GM12874 (cell line): ENCODE results near the gene OR1N2.

Source experiments
- TF ChIP-seq, protein P1 (sequence below): IDR thresholded peaks from 2 replicates; pipeline ENCODE4 v1.5.1; 2011; ENCODE audit warnings: low read depth, mild to moderate bottlenecking, control low read depth, low read length, moderate library complexity; ENCODE audit not compliant: insufficient read depth

OR1N2 gene, protein sequence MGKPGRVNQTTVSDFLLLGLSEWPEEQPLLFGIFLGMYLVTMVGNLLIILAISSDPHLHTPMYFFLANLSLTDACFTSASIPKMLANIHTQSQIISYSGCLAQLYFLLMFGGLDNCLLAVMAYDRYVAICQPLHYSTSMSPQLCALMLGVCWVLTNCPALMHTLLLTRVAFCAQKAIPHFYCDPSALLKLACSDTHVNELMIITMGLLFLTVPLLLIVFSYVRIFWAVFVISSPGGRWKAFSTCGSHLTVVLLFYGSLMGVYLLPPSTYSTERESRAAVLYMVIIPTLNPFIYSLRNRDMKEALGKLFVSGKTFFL

DNA sequence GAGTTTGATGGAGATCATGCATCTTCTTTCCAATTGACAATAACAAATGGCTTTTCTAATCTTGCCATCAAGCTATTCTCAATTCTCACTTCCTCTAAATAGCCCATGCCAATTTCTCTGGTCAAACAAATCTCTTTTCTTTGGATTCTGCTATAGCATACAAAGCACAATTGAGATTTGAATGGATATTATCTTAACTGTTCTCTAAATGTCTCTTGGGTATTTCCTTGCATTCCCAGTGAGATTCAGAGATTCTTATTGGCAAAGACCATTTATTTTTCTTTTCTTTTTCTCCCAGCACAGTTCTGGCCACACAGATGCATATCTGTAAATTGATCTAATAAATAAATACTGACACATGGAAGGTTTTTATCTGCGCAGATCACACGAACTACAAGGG is at the start of gene OR1N2:
OR1N2 (plus strand) TSS at position 301 of the 400 bp plus-strand sequence. CDS start 100 bp downstream, outside the sequence.
- TF ChIP-seq, protein P1, sequence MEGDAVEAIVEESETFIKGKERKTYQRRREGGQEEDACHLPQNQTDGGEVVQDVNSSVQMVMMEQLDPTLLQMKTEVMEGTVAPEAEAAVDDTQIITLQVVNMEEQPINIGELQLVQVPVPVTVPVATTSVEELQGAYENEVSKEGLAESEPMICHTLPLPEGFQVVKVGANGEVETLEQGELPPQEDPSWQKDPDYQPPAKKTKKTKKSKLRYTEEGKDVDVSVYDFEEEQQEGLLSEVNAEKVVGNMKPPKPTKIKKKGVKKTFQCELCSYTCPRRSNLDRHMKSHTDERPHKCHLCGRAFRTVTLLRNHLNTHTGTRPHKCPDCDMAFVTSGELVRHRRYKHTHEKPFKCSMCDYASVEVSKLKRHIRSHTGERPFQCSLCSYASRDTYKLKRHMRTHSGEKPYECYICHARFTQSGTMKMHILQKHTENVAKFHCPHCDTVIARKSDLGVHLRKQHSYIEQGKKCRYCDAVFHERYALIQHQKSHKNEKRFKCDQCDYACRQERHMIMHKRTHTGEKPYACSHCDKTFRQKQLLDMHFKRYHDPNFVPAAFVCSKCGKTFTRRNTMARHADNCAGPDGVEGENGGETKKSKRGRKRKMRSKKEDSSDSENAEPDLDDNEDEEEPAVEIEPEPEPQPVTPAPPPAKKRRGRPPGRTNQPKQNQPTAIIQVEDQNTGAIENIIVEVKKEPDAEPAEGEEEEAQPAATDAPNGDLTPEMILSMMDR, result no peak

DNA sequence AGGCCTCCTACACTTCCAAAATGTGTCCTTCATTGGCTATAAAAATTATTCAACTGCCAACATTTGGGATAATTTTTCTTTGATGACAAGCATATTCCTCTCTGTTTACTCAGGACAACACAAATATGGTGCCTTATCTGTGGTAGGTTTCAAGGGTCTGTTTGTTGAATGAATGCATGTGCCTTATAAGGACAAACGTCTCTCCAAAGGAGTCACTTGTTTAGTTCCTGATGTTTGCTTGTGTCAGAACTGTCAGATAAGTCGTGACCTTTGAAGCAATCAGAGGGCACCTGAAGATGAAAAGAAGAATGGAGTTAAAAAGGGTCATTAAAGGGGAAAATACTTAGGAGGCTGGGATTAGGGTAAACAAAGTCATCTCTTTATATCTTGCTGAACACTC is 45.9 kb upstream of the OR1N2 start:
- TF ChIP-seq, protein P1, result no peak

DNA sequence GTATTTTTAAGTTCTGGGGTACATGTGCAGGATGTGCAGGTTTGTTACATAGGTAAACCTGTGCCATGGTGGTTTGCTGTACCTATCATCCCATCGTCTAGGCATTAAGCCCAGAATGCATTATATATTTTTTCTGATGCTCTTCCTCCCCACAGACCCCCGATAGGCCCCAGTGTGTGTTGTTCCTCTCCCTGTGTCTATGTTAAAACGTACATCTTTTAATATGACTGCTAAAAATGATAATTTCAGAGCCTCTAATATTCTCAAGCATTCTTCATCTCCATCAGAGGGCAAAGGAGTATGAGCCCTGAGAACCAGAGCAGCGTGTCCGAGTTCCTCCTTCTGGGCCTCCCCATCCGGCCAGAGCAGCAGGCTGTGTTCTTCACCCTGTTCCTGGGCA is 42.4 kb upstream of the OR1N2 start, which contains the start of gene OR1J2:
OR1J2 (plus strand) TSS at position 301 of the 400 bp plus-strand sequence; CDS start at position 301, 0 bp downstream.
- TF ChIP-seq, protein P1, result no peak

DNA sequence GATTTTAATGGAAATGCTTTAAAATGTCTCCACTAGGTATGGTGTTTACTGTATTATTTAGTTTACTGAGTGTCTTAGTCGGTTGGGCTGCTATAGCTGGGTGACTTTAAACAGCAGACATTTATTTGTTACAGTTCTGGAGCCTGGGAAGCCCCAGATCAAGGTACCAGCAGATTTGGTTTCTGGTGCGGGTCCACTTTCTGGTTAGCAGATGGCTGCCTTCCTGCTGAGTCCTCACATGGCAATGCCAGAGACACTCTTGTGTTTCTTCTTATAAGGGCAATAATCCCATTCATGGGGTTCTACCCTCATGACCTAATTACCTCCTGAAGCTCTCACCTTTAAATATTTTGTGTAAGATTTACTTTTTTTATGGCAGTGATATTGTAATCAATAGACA is 34.7 kb upstream of the OR1N2 start:
- TF ChIP-seq, protein P1, result no peak

DNA sequence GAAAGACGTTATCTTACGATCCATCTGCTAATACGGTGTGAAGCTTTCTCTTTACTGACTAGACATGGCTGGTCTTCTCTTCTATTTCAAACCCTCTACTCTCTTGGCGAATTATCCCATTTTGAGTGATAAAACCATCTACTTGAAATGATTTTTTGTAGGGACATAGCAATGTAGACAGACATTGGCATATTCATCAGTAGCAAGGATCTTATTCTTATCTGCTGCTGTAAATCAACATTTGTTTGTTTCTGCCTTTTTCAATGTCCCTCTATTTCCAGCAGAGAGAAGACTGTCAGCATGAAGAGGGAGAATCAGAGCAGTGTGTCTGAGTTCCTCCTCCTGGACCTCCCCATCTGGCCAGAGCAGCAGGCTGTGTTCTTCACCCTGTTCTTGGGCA is 34.1 kb upstream of the OR1N2 start, which contains the start of gene OR1J4:
OR1J4 (plus strand) TSS at position 301 of the 400 bp plus-strand sequence; CDS start at position 301, 0 bp downstream.
- TF ChIP-seq, protein P1, result no peak

DNA sequence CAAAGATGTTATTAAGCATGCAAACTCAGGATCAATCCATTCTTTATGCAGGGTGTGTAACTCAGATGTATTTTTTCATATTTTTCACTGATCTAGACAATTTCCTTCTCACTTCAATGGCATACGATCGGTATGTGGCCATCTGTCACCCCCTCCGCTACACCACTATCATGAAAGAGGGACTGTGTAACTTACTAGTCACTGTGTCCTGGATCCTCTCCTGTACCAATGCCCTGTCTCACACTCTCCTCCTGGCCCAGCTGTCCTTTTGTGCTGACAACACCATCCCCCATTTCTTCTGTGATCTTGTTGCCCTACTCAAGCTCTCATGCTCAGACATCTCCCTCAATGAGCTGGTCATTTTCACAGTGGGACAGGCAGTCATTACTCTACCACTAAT is 33.5 kb upstream of the OR1N2 start:
- TF ChIP-seq, protein P1, result no peak

DNA sequence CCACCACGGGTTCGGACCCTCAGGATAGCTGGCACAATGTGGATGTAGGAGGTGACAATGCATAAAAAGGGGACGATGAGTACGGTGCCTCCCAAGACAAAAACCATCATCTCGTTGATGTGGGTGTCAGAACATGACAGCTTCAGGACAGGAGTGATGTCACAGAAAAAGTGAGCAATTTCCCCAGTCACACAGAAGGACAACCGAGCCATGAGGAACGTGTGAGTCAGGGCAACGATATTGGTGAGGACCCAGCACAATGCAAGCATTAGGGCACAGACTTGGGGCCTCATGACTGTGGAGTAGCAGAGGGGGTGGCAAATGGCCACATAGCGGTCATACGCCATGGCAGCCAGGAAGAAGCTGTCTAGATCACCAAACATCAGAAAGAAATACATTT is 26.3 kb upstream of the OR1N2 start:
- TF ChIP-seq, protein P1, result no peak
